ENCODE data around the gene RAI1.
"Not testable (repeated sequence)": the region's sequence is repeated elsewhere in the genome, so short reads cannot be mapped to it uniquely, and the experiment has no call there.

The RAI1 gene

DNA sequence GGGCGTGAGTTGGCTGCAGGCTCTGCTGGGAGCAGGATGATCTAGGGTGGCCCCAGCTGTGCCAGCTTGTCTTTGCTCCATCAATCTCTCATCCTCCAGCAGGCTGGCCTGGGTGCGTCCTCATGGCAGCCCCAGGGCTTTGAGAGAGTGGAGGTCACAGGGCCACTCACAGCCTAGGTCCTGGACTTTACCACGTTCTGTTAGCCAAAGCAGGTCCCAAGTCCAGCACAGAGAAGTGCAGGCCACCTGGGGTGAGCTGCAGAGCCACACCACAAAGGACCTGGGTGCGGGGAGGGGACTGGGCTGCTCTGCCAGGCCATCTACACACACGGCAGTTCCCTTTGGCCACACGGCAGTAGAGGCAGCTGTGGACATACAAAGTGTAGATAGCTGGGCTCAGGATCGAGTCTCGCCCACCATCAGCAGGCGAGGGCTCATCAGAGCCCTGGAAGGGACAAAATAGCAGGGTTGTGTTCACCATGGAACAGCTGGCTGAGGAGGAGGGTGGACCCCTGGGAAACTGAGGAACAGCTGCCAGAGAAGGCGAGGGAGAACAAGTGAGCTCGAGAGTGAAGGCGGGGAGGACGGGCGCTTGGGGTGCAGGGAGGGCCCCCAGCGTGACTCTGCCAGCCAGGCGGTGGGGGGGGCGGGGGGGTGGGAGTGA is 125.5 kb downstream of the RAI1 start:
- no peak for DNase-seq

- no peak for DNase-seq
These were observed 126.2 kb downstream of the RAI1 start for GRCh38 chr17:17807440-17807839.

DNA sequence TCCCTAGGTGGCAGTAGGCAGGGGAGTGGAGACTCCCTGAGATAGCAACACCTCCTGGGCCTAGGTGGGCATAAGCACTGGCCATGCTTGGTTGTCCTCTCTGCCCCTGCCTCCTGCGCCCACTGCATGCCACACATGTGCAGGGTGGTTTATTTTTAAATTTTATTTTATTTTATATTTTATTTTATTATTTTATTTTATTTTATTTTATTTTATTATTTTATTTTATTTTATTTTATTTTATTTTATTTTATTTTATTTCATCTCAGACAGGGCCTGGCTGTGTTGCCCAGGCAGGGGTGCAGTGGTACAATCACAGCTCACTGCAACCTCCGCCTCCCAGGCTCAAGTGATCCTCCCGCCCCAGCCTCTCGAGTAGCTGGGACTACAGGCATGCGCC is 126.9 kb downstream of the RAI1 start:
- DNase-seq, result not testable (repeated sequence)

GRCh38 chr17:17808706-17809432 is 127.6 kb downstream of the RAI1 start:
- no peak for DNase-seq

DNA sequence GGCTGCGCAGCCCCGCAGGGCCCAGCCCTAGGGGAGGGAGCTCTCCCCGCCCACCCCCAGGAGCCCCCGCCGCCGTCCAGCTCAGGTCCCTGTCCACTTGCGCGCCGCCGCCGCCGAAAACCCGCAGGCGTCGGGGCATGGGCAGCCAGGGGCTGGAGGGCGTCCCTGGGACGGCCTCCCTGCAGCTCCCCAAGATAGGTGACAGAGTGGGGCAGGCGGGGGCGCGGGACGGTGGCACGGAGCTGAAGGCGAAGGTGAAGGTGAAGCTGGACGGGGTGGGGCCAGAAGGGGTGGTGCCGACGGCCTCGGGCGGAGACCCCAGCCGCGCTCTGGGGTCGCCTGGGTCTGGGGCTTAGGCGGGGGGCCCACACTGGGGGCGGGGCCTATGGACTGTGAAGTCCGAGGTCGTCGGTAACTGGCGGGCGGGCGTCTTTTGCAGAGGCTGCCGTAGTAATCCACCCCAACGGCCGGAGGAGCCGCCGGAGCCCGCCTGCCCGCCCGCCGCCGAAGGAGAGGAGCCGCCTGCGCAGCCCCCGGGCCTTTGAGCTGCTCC is 128.3 kb downstream of the RAI1 start:
- DNase-seq, result no peak

DNA sequence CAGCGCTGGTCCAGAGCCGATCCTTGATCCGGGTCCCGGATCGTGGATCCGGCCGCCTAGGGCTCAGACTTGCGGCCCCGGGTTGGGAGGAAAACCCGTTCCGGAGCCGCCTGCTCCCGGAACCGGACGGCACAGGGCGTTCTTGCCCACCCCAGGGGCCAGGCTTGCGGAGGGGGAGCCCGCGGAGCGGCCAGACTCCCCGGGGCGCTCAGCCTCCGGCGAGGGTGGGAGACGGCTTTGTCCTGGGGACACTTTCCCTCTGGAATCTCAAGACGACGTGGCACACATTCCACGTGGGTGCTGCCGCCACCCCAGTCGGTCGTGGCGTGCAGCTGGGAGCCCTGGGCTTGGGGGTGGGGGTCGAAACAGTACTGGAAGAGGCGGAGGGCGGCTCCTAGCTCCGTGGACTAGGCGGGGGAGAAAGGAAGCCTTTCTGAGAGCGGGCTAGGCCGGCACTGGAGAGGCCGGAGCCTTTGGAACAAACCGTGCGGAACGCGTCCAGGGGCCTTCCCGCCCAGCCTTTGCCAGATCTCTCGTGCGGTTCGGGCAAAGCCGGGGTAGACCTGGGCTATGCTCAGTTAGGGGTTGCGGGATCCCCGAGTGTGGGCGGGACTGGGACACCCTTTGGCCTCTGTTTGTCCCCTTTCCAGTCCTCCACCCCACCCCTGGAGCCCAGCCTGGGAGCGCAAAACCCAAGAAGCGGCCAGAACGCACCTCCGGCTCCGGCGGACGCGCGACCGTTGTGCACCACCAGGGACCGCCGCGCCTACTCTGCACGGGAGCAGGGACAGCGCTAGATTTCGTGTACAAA is 129.0 kb downstream of the RAI1 start:
- DNase-seq, result no peak

- DNase-seq, result no peak
These were observed 129.6 kb downstream of the RAI1 start for GRCh38 chr17:17810895-17811248.

- no peak for DNase-seq
These were observed 130.3 kb downstream of the RAI1 start for GRCh38 chr17:17811381-17812210.

DNA sequence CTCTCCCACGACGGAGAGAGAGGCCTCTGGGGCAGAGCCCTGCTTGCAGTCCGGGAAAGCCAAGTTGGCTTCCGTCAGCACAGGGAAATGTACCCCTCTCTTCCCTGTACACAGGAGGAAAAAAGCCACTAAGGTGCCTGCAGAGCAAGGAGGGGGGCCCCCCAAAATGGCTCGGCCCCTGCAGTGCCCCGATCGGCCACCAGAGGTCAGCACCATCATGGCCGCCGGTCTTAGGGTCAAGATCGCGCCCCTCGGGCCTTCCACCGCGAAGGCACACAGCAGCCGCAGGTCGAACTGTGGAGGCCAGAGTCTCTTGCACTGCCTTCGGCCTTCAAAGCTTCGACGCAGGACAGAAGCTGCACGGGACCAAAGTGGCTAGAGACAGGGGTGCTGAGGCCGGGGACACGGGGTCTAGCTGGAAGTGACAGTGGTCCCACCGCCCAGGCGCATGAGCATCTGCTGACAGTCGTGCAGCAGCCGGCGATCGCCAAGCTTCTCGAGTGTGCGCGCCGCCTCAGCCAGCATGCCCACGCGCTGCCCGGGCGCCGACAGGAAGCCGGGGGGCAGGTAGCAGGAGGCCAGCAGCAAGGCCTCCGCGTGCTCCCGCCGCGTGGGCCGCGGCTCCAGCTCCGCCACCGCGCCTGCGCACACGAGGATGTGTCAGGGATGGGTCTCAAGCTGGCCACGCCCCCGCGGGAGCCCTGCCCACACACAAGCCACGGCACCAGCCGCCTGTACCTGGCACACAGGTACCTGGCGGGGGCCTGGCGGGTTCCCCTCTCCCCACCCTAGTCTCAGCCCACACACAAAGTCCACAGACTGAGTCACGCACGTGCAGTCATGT is 131.2 kb downstream of the RAI1 start:
- no peak for DNase-seq

- DNase-seq, result no peak
These were observed 131.9 kb downstream of the RAI1 start for GRCh38 chr17:17813055-17813724.

DNA sequence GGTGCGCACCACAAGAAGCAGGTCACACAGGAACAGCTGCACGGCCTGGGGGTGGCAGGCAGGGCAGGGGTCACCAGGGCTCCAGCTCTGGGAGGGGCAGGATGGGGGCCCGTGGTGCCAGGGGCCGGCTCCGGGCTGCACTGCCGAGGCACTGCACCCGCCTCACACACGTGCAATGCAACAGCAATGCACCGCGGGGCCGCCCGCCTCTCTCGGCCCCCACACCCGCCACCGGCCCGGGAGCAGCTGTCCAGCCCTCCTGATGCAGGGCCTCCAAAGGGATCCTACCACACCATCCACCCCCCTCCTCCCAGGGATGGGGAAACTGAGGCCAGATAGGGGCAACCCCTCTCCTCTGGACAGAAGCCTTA is 132.5 kb downstream of the RAI1 start:
- no peak for DNase-seq

DNA sequence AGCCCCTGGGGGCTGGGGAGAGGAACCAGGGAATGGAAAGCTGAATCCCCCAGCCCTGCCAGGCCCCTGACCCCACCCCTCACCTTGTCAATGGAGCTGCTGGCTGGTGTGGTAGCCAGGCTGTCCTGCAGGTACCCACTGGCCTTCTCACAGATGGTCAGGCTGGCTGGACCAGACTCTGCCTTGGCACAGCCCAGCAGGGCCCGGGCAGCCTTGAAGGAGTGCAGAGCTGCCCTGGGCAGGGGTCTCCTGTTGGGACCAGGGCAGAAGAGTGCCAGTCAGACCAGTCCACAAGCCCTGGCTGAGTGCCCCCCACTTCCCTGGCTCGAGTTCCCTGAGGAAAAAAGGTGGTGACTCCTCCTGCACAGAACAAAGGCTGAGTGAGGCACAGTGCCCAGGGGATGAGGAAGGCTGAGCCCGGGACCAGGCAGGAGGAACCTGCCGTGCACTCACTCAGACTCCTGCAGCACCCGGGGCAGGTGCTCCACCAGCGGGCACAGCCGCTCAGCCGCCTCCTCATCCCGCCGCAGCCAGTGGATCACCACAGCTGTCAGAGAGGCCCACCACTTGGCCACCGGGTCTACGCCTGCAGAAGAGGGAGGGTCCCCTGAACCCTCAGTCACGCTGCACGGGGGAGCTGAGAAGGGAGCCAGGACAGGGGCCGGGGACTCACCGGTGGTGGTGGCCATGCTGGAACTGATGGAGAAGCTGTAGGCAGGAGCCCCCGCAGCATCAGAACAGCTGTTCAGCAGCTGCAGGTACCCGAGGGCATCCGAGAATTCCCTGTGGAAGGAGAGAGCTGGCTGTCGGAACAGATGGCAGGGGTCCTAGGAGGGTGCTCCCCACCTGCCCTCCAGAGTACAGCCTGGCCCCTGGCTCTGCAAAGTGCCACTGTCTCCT is 133.2 kb downstream of the RAI1 start:
- no peak for DNase-seq

- DNase-seq, result no peak
These were observed 133.8 kb downstream of the RAI1 start for GRCh38 chr17:17815062-17815406.

- DNase-seq, result no peak
These were observed 134.4 kb downstream of the RAI1 start for GRCh38 chr17:17815436-17816200.

GRCh38 chr17:17816240-17816814 is 135.1 kb downstream of the RAI1 start:
- no peak for DNase-seq

DNA sequence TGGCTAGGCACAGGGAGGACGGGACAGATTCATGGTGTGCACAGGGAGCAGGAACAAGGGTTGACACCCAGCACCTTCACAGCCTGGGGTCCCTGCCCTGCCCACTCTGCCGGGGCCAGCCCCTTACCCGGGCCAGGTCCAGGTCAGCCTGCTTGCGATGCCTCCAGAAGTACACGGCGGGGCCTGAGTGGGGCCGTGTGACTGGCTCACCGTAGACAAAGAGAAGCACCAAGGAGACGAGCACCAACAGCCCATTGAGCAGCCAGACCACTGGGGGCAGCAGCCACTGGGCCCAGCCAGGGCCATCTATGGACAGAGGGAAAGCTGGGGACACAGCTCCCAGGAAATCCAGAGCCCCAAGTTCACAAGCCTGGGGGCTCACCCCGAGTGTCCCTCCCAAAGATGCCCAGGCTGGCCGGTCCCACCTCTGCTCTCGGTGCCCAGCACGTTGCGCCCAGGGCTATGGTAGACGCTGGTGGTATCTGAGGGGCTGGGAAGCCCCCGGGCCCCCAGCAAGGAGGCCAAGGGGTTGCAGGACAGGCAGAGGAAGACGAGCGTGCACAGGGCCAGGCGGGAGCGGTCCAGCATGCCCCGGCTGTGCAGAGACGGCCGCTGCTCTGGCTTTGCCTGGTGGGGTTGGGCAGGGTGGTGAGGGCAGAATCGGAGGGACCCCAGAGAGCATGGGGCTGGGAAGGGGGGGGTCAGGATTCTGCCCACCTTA is 135.7 kb downstream of the RAI1 start:
- DNase-seq, result no peak

DNA sequence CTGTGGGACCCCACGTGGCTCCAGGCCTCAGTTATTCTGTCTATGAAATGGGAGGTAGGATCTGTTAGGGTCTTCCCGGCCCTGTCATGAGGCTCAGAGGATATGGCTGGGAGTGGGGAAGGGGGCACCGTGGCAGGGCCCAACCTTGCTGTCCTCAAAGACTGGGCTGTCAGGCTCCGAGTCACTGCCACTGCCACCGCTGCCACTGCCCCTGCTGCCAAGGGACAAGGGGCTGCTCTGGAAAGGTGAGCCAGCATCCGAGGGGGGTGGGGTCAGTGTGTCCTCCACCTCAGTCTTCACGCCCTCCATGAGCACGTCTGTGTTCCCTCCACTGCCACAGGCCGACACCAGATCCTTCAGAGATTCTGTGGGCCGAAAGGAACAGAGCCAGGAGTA is 136.3 kb downstream of the RAI1 start:
- DNase-seq, result no peak

- no peak for DNase-seq
These were observed 136.8 kb downstream of the RAI1 start for GRCh38 chr17:17818088-17818526.
